ENCODE data around the gene PLCL2. TPM values are rescaled to one million over a fixed set of nuclear protein-coding genes. Genes with fewer than 3 reads are reported as not detected.

The PLCL2 gene
- polyA plus RNA-seq, 6 donors from 2014 or later: 65.7 to 92.7 (median 69.1) TPM

GRCh38 chr3:17028363-17028762 lies 143.6 kb downstream of the PLCL2 start:
- ATAC-seq (ENCODE audit: low read depth in 2 of 2) (no peak), DNase-seq (no peak)
- Mint-ChIP-seq H3K4me3 (no peak overlapping the region), H3K36me3 (no peaks in the 10 kb centered on the region), H3K27me3 (no peaks in the 10 kb centered on the region), H3K9me3 (no peaks in the 10 kb centered on the region), H3K27ac (peak overlapping the region in 4 of 6 donors; percentile 29 to 91 (median 68)), H3K4me1 (peaks cover 38 to 61% (median 45%) of the 10 kb centered on the region in 3 donors)

- Mint-ChIP-seq H3K9me3 (no peaks in the 10 kb centered on the region), H3K27ac (peak overlapping the region in 3 of 6 donors; percentile 35 to 72 (median 52)), H3K4me1 (peaks cover 44 to 55% (median 53%) of the 10 kb centered on the region in 3 donors), H3K36me3 (no peaks in the 10 kb centered on the region), H3K4me3 (peak overlapping the region in 1 of 8 donors; percentile 7), H3K27me3 (no peaks in the 10 kb centered on the region)
- DNase-seq: peak; percentile 5
- peak; percentile 75 to 79 for ATAC-seq (ENCODE audit: low read depth in 2 of 2)
Observed at GRCh38 chr3:17030438-17030837, 145.7 kb downstream of the PLCL2 start.

GRCh38 chr3:17030956-17031652 lies 146.3 kb downstream of the PLCL2 start:
- Mint-ChIP-seq H3K4me3 (no peak overlapping the region), H3K27me3 (no peaks in the 10 kb centered on the region), H3K4me1 (peaks cover 43 to 53% (median 50%) of the 10 kb centered on the region in 3 donors), H3K36me3 (no peaks in the 10 kb centered on the region), H3K27ac (peak overlapping the region in 1 of 6 donors; percentile 73), H3K9me3 (no peaks in the 10 kb centered on the region)
- DNase-seq (no peak), ATAC-seq (ENCODE audit: low read depth in 2 of 2) (no peak)

- ATAC-seq (ENCODE audit: low read depth in 2 of 2): peak in 1 of 2 donors; percentile 28
- H3K4me3 Mint-ChIP-seq: no peak overlapping the region
- no peaks in the 10 kb centered on the region for H3K9me3 Mint-ChIP-seq
- H3K27me3 Mint-ChIP-seq: no peaks in the 10 kb centered on the region
- H3K36me3 Mint-ChIP-seq: no peaks in the 10 kb centered on the region
- peaks cover 40 to 52% (median 47%) of the 10 kb centered on the region in 3 donors for H3K4me1 Mint-ChIP-seq
- DNase-seq: no peak
- H3K27ac Mint-ChIP-seq: peak overlapping the region in 3 of 6 donors; percentile 16 to 40 (median 17)
Observed at GRCh38 chr3:17032407-17033034, 147.8 kb downstream of the PLCL2 start.

- DNase-seq: no peak
- H3K9me3 Mint-ChIP-seq: no peaks in the 10 kb centered on the region
- H3K4me3 Mint-ChIP-seq: no peak overlapping the region
- H3K27ac Mint-ChIP-seq: peak overlapping the region; percentile 8 to 83 (median 36)
- ATAC-seq (ENCODE audit: low read depth in 2 of 2): no peak
- H3K27me3 Mint-ChIP-seq: no peaks in the 10 kb centered on the region
- H3K36me3 Mint-ChIP-seq: no peaks in the 10 kb centered on the region
- peaks cover 37 to 50% (median 47%) of the 10 kb centered on the region in 3 donors for H3K4me1 Mint-ChIP-seq
Observed at GRCh38 chr3:17033516-17034168, 148.9 kb downstream of the PLCL2 start.

GRCh38 chr3:17035033-17035432 lies 150.3 kb downstream of the PLCL2 start:
- ATAC-seq (ENCODE audit: low read depth in 2 of 2): peak in 1 of 2 donors; percentile 49
- H3K27me3 Mint-ChIP-seq: no peaks in the 10 kb centered on the region
- H3K4me3 Mint-ChIP-seq: peak overlapping the region in 1 of 8 donors; percentile 29
- no peak for DNase-seq
- peak overlapping the region in 3 of 6 donors; percentile 1 to 78 (median 36) for H3K27ac Mint-ChIP-seq
- H3K4me1 Mint-ChIP-seq: peaks cover 29 to 41% (median 36%) of the 10 kb centered on the region in 3 donors
- no peaks in the 10 kb centered on the region for H3K36me3 Mint-ChIP-seq
- H3K9me3 Mint-ChIP-seq: no peaks in the 10 kb centered on the region

- ATAC-seq (ENCODE audit: low read depth in 2 of 2) (no peak), DNase-seq (no peak)
- Mint-ChIP-seq H3K4me1 (peaks cover 26 to 35% (median 28%) of the 10 kb centered on the region in 3 donors), H3K4me3 (no peak overlapping the region), H3K27ac (peak overlapping the region in 2 of 6 donors; percentile 36 to 49), H3K36me3 (no peaks in the 10 kb centered on the region), H3K9me3 (no peaks in the 10 kb centered on the region), H3K27me3 (no peaks in the 10 kb centered on the region)
Observed at GRCh38 chr3:17035966-17036365, 151.2 kb downstream of the PLCL2 start.

- Mint-ChIP-seq H3K36me3 (no peaks in the 10 kb centered on the region), H3K9me3 (no peaks in the 10 kb centered on the region), H3K4me3 (no peak overlapping the region), H3K27me3 (no peaks in the 10 kb centered on the region), H3K4me1 (peaks cover 12 to 31% (median 16%) of the 10 kb centered on the region in 3 donors), H3K27ac (no peak overlapping the region)
- ATAC-seq (ENCODE audit: low read depth in 2 of 2): no peak
- DNase-seq: no peak
Observed at GRCh38 chr3:17038141-17038540, 153.4 kb downstream of the PLCL2 start.

- DNase-seq (no peak), ATAC-seq (ENCODE audit: low read depth in 2 of 2) (no peak)
- peaks cover 12 to 26% (median 20%) of the 10 kb centered on the region in 3 donors for H3K4me1 Mint-ChIP-seq
- peaks cover 0 to 5% of the 10 kb centered on the region in 2 donors for H3K36me3 Mint-ChIP-seq
- H3K9me3 Mint-ChIP-seq: no peaks in the 10 kb centered on the region
- H3K27ac Mint-ChIP-seq: peak overlapping the region in 3 of 6 donors; percentile 13 to 67 (median 35)
- H3K27me3 Mint-ChIP-seq: no peaks in the 10 kb centered on the region
- no peak overlapping the region for H3K4me3 Mint-ChIP-seq
Observed at GRCh38 chr3:17038900-17039553, 154.3 kb downstream of the PLCL2 start.

- DNase-seq (no peak), ATAC-seq (ENCODE audit: low read depth in 2 of 2) (peak in 1 of 2 donors; percentile 28)
- Mint-ChIP-seq H3K27ac (peak overlapping the region in 2 of 6 donors; percentile 13 to 35), H3K4me1 (peaks cover 11 to 21% (median 20%) of the 10 kb centered on the region in 3 donors), H3K36me3 (peaks cover 0 to 9% of the 10 kb centered on the region in 2 donors), H3K9me3 (no peaks in the 10 kb centered on the region), H3K4me3 (no peak overlapping the region), H3K27me3 (no peaks in the 10 kb centered on the region)
Observed at GRCh38 chr3:17039594-17039993, 154.8 kb downstream of the PLCL2 start.

GRCh38 chr3:17040322-17040989 lies 155.7 kb downstream of the PLCL2 start:
- H3K9me3 Mint-ChIP-seq: no peaks in the 10 kb centered on the region
- H3K36me3 Mint-ChIP-seq: peaks cover 6 to 14% of the 10 kb centered on the region in 2 donors
- H3K27me3 Mint-ChIP-seq: no peaks in the 10 kb centered on the region
- ATAC-seq (ENCODE audit: low read depth in 2 of 2) (no peak), DNase-seq (no peak)
- H3K27ac Mint-ChIP-seq: peak overlapping the region in 2 of 6 donors; percentile 6 to 12
- peaks cover 10 to 17% (median 14%) of the 10 kb centered on the region in 3 donors for H3K4me1 Mint-ChIP-seq
- no peak overlapping the region for H3K4me3 Mint-ChIP-seq

- Mint-ChIP-seq H3K27me3 (no peaks in the 10 kb centered on the region), H3K4me3 (no peak overlapping the region), H3K4me1 (peaks cover 13 to 22% (median 18%) of the 10 kb centered on the region in 3 donors), H3K27ac (peak overlapping the region in 2 of 6 donors; percentile 10 to 12), H3K36me3 (peaks cover 11 to 20% of the 10 kb centered on the region in 2 donors), H3K9me3 (no peaks in the 10 kb centered on the region)
- ATAC-seq (ENCODE audit: low read depth in 2 of 2): no peak
- no peak for DNase-seq
Observed at GRCh38 chr3:17040990-17041377, 156.2 kb downstream of the PLCL2 start.

Measured in naive B cell (primary cell).